ENCODE data around the gene EFNA1.

DNA sequence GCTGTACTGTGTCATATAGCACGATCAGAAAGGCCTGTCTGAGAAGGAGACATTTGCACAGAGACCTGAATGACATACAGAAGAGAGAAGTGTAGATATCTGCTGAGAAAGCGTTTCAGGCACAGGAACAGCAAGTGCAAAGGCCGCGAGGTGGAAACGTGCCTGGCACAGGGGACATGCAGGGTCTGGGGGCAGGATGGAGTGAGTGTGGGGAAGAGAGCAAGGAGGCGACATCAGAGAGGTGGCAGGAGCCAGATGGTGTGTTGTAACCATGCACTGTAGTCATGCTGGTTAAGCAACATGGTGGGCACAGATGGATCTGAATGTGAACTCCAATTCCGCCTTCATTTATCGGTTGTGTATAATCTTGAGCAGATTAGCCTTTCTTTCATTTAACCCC lies 32.5 kb downstream of the EFNA1 start:
- TF ChIP-seq, protein P1, sequence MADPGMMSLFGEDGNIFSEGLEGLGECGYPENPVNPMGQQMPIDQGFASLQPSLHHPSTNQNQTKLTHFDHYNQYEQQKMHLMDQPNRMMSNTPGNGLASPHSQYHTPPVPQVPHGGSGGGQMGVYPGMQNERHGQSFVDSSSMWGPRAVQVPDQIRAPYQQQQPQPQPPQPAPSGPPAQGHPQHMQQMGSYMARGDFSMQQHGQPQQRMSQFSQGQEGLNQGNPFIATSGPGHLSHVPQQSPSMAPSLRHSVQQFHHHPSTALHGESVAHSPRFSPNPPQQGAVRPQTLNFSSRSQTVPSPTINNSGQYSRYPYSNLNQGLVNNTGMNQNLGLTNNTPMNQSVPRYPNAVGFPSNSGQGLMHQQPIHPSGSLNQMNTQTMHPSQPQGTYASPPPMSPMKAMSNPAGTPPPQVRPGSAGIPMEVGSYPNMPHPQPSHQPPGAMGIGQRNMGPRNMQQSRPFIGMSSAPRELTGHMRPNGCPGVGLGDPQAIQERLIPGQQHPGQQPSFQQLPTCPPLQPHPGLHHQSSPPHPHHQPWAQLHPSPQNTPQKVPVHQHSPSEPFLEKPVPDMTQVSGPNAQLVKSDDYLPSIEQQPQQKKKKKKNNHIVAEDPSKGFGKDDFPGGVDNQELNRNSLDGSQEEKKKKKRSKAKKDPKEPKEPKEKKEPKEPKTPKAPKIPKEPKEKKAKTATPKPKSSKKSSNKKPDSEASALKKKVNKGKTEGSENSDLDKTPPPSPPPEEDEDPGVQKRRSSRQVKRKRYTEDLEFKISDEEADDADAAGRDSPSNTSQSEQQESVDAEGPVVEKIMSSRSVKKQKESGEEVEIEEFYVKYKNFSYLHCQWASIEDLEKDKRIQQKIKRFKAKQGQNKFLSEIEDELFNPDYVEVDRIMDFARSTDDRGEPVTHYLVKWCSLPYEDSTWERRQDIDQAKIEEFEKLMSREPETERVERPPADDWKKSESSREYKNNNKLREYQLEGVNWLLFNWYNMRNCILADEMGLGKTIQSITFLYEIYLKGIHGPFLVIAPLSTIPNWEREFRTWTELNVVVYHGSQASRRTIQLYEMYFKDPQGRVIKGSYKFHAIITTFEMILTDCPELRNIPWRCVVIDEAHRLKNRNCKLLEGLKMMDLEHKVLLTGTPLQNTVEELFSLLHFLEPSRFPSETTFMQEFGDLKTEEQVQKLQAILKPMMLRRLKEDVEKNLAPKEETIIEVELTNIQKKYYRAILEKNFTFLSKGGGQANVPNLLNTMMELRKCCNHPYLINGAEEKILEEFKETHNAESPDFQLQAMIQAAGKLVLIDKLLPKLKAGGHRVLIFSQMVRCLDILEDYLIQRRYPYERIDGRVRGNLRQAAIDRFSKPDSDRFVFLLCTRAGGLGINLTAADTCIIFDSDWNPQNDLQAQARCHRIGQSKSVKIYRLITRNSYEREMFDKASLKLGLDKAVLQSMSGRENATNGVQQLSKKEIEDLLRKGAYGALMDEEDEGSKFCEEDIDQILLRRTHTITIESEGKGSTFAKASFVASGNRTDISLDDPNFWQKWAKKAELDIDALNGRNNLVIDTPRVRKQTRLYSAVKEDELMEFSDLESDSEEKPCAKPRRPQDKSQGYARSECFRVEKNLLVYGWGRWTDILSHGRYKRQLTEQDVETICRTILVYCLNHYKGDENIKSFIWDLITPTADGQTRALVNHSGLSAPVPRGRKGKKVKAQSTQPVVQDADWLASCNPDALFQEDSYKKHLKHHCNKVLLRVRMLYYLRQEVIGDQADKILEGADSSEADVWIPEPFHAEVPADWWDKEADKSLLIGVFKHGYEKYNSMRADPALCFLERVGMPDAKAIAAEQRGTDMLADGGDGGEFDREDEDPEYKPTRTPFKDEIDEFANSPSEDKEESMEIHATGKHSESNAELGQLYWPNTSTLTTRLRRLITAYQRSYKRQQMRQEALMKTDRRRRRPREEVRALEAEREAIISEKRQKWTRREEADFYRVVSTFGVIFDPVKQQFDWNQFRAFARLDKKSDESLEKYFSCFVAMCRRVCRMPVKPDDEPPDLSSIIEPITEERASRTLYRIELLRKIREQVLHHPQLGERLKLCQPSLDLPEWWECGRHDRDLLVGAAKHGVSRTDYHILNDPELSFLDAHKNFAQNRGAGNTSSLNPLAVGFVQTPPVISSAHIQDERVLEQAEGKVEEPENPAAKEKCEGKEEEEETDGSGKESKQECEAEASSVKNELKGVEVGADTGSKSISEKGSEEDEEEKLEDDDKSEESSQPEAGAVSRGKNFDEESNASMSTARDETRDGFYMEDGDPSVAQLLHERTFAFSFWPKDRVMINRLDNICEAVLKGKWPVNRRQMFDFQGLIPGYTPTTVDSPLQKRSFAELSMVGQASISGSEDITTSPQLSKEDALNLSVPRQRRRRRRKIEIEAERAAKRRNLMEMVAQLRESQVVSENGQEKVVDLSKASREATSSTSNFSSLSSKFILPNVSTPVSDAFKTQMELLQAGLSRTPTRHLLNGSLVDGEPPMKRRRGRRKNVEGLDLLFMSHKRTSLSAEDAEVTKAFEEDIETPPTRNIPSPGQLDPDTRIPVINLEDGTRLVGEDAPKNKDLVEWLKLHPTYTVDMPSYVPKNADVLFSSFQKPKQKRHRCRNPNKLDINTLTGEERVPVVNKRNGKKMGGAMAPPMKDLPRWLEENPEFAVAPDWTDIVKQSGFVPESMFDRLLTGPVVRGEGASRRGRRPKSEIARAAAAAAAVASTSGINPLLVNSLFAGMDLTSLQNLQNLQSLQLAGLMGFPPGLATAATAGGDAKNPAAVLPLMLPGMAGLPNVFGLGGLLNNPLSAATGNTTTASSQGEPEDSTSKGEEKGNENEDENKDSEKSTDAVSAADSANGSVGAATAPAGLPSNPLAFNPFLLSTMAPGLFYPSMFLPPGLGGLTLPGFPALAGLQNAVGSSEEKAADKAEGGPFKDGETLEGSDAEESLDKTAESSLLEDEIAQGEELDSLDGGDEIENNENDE (IDR thresholded peaks at IDR 0.05; ENCODE audit: insufficient replicate concordance, low read length), result no peak
- TF ChIP-seq POLR2AphosphoS5 (IDR thresholded peaks at IDR 0.05; ENCODE audit: low read depth, low read length), result no peak
- TF ChIP-seq MAFK (IDR thresholded peaks at IDR 0.05; ENCODE audit: low read depth, low read length), result no peak
- no peak for TF ChIP-seq RAD21 (IDR thresholded peaks at IDR 0.05 in 1 of 2, conservative IDR thresholded peaks at IDR 0.05 in 1 of 2; ENCODE audit: low read depth in 2 of 2, low read length in 2 of 2)
- TF ChIP-seq SRF (IDR thresholded peaks at IDR 0.05; ENCODE audit: low read depth, low read length), result no peak
- TF ChIP-seq, protein P2, sequence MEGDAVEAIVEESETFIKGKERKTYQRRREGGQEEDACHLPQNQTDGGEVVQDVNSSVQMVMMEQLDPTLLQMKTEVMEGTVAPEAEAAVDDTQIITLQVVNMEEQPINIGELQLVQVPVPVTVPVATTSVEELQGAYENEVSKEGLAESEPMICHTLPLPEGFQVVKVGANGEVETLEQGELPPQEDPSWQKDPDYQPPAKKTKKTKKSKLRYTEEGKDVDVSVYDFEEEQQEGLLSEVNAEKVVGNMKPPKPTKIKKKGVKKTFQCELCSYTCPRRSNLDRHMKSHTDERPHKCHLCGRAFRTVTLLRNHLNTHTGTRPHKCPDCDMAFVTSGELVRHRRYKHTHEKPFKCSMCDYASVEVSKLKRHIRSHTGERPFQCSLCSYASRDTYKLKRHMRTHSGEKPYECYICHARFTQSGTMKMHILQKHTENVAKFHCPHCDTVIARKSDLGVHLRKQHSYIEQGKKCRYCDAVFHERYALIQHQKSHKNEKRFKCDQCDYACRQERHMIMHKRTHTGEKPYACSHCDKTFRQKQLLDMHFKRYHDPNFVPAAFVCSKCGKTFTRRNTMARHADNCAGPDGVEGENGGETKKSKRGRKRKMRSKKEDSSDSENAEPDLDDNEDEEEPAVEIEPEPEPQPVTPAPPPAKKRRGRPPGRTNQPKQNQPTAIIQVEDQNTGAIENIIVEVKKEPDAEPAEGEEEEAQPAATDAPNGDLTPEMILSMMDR (IDR thresholded peaks at IDR 0.05; ENCODE audit: control extremely low read depth in 1 of 3, insufficient read depth in 1 of 3, low read depth in 1 of 3, low read length in 3 of 3), result no peak
- TF ChIP-seq EP300 (IDR thresholded peaks at IDR 0.05; ENCODE audit: borderline replicate concordance in 1 of 2, low read depth in 2 of 2, low read length in 2 of 2), result no peak
- no peak for TF ChIP-seq EZH2 (IDR thresholded peaks at IDR 0.05; ENCODE audit: low read depth, low read length, severe bottlenecking)
- no peak for TF ChIP-seq HDAC2 (IDR thresholded peaks at IDR 0.05; ENCODE audit: borderline replicate concordance in 1 of 2, low read depth in 2 of 2, low read length in 2 of 2)
- TF ChIP-seq CHD1 (IDR thresholded peaks at IDR 0.05; ENCODE audit: low read depth, low read length), result no peak
- TF ChIP-seq, protein P3, sequence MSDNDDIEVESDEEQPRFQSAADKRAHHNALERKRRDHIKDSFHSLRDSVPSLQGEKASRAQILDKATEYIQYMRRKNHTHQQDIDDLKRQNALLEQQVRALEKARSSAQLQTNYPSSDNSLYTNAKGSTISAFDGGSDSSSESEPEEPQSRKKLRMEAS (IDR thresholded peaks at IDR 0.05), result no peak
- no peak for TF ChIP-seq BCL11A (IDR thresholded peaks at IDR 0.05; ENCODE audit: low read depth in 2 of 2, low read length in 2 of 2)
- TF ChIP-seq KDM4A (IDR thresholded peaks at IDR 0.05; ENCODE audit: low read depth, low read length, severe bottlenecking), result no peak

All from H1 (cell line).